Measurements from ENCODE around the gene SEC62. TPM values are rescaled to one million over a fixed set of nuclear protein-coding genes. Genes with fewer than 3 reads are reported as not detected.

The SEC62 gene
- total RNA-seq, 1 donor from 2014 or later = 27.1 TPM

DNA sequence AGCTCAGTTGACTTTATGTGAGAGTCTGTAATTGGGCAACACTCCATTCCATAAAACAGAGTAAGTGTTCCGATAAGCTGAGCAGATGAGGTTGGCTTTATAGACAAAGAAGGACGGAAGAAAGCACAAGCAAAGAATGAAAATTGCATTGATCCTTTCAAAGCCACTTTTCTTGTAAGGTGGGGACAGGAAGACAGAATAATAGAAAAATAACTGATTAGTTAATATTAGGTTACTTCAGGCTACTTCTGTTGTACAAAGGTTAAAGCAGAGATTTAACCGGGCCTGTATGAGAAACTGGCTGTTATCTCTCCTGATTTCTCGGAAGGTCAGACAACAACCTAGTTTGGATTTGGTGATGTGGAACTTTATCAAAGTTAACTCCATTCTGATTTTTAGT is 55.7 kb downstream of the SEC62 start:
- no peak for FAIRE-seq
- DNase-seq (ENCODE audit: low read depth) = no peak

DNA sequence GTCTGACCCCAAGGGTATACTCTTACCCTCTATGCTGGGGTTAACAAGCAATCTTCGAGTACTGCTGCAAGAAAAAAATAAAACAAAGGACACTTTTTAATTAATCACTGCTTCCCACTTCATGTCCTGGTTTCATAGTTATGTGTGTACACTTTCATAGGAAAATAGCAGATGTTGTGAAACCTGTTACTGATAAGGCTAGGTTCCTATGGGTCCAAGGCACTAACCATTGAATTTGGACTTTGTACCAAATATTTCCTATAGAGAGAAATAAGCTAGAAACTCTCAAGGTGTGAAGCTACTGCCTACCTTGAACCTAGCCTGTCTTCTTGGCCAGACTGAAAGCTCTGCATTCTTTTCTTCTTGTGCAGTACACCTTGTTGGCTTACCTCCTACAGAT is 56.6 kb downstream of the SEC62 start:
- FAIRE-seq = no peak
- TF ChIP-seq, protein P1, sequence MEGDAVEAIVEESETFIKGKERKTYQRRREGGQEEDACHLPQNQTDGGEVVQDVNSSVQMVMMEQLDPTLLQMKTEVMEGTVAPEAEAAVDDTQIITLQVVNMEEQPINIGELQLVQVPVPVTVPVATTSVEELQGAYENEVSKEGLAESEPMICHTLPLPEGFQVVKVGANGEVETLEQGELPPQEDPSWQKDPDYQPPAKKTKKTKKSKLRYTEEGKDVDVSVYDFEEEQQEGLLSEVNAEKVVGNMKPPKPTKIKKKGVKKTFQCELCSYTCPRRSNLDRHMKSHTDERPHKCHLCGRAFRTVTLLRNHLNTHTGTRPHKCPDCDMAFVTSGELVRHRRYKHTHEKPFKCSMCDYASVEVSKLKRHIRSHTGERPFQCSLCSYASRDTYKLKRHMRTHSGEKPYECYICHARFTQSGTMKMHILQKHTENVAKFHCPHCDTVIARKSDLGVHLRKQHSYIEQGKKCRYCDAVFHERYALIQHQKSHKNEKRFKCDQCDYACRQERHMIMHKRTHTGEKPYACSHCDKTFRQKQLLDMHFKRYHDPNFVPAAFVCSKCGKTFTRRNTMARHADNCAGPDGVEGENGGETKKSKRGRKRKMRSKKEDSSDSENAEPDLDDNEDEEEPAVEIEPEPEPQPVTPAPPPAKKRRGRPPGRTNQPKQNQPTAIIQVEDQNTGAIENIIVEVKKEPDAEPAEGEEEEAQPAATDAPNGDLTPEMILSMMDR (IDR thresholded peaks at IDR 0.05; ENCODE audit: insufficient read depth, low read length, severe bottlenecking) = no peak
- H3K4me3 ChIP-seq (ENCODE audit: low read depth, low read length) = no peak overlapping the region
- no peaks in the 10 kb centered on the region for H3K36me3 ChIP-seq (ENCODE audit: control insufficient read depth, insufficient read depth, low read length)
- peaks cover 1% of the 10 kb centered on the region for H3K27me3 ChIP-seq (ENCODE audit: control insufficient read depth, insufficient read depth, low read length)
- no peak for DNase-seq (ENCODE audit: low read depth)

More for the DNA sequence above, 55.7 kb downstream of the SEC62 start:
- H3K4me3 ChIP-seq (ENCODE audit: low read depth, low read length) = no peak overlapping the region
- no peaks in the 10 kb centered on the region for H3K36me3 ChIP-seq (ENCODE audit: control insufficient read depth, insufficient read depth, low read length)
- TF ChIP-seq, protein P1 (IDR thresholded peaks at IDR 0.05; ENCODE audit: insufficient read depth, low read length, severe bottlenecking) = no peak
- peaks cover 1% of the 10 kb centered on the region for H3K27me3 ChIP-seq (ENCODE audit: control insufficient read depth, insufficient read depth, low read length)

DNA sequence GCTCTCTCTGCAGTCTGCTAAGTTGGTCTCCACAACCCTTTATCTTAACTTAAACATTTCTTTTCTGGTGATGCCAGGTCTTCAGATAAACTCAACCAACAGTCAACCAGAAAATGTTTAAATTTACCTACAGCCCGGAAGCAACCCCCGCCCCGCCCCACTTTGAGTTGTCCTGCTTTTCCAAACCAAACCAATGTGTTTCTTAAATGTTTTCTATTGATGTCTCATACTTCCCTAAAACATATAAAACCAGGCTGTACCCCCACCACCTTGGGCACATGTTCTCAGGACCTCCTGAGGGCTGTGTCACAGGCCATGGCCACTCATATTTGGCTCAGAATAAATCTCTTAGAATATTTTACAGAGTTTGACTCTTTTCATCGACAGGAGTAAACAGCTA is 58.0 kb downstream of the SEC62 start:
- FAIRE-seq (no peak), DNase-seq (ENCODE audit: low read depth) (no peak)
- no peak overlapping the region for H3K4me3 ChIP-seq (ENCODE audit: low read depth, low read length)
- H3K36me3 ChIP-seq (ENCODE audit: control insufficient read depth, insufficient read depth, low read length) = no peaks in the 10 kb centered on the region
- TF ChIP-seq, protein P1 (IDR thresholded peaks at IDR 0.05; ENCODE audit: insufficient read depth, low read length, severe bottlenecking) = no peak
- H3K27me3 ChIP-seq (ENCODE audit: control insufficient read depth, insufficient read depth, low read length) = no peaks in the 10 kb centered on the region

DNA sequence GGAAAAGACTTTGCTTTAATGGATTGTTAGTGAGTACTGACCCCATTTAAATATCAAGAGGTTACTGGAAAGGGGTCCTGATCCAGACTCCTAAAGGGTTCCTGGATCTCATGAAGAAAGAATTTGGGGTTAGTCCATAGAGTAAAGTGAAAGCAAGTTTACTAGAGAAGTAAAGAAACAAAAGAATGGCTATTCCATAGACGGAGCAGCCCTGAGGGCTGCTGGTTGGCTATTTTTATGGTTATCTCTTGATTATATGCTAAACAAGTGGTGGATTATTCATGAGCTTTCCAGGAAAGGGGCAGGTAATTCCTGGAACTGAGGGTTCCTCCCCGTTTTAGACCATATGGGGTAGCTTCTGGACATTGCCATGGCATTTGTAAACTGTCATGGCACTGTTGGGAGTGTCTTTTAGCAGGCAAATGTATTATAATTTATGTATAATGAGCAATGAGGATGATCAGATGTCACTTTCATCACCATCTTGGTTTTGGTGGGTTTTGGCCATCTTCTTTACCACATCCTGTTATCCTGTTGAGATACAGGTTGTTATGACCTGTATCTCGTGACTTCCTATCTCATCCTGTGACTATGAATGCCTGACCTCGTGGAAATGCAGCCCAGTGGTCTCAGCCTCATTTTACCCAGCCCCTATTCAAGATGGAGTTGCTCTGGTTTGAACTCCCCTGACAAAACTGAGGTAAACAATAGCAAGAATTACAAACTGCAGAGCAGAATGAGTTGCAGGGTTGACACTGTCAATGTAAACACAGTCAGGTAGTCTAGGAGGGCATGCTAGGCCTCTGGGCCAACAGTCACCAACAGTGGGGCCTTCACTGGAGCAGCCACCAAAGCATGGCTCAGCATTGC is 60.9 kb downstream of the SEC62 start:
- TF ChIP-seq, protein P1 (IDR thresholded peaks at IDR 0.05; ENCODE audit: insufficient read depth, low read length, severe bottlenecking) = no peak
- Histone ChIP-seq H3K4me3 (ENCODE audit: low read depth, low read length) (no peak overlapping the region), H3K27me3 (ENCODE audit: control insufficient read depth, insufficient read depth, low read length) (no peaks in the 10 kb centered on the region), H3K36me3 (ENCODE audit: control insufficient read depth, insufficient read depth, low read length) (no peaks in the 10 kb centered on the region)
- FAIRE-seq = no peak
- DNase-seq (ENCODE audit: low read depth) = no peak

DNA sequence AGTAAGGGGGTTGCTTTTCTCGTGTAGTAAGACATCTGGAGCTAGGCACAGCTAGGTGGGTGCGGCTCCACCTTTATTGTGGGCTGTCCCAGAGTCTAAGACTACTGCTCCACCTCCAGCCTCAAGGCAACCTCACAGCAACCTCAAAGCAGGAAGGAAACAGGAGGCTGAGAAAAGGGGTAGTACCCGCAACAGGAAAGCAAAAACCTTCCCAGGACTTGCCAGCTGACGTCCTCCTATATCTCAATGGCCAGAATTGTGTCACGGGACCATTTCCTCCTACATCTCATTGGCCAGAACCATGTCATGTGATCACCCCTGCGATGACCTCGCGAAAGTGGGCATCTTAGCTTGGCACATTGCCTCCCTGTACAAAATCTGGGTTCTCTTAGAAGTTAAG is 66.9 kb downstream of the SEC62 start:
- H3K27me3 ChIP-seq (ENCODE audit: control insufficient read depth, insufficient read depth, low read length) = no peaks in the 10 kb centered on the region
- TF ChIP-seq, protein P1 (IDR thresholded peaks at IDR 0.05; ENCODE audit: insufficient read depth, low read length, severe bottlenecking) = no peak
- H3K36me3 ChIP-seq (ENCODE audit: control insufficient read depth, insufficient read depth, low read length) = no peaks in the 10 kb centered on the region
- no peak for DNase-seq (ENCODE audit: low read depth)
- H3K4me3 ChIP-seq (ENCODE audit: low read depth, low read length) = no peak overlapping the region
- no peak for FAIRE-seq
